Activated naive CD4-positive, alpha-beta T cell treated with anti-CD3 and anti-CD28 coated beads, Interleukin-2, amount 10 ng/mL, durations not matched to agents 7 days and 5 days (primary cell): ENCODE data around the gene SOX13.

Experiments
- CTCF ChIA-PET: fragments of 350-600 bp; sonication (Branson Sonifier 250); formaldehyde crosslinking; loops from one replicate; lab custom pipeline; 2021; ENCODE audit warnings: antibody characterized with exemption; lab: Charles Lee
- DNase-seq: peaks from one replicate; pipeline ENCODE4 v3.0.0-alpha.2; 2020
- H3K27ac Mint-ChIP-seq: one replicate; pipeline ENCODE4 v1.8.0; 2021; ENCODE audit warnings: mild to moderate bottlenecking, moderate library complexity, mixed read lengths
- H3K27me3 Mint-ChIP-seq: one replicate; pipeline ENCODE4 v1.8.0; 2021; ENCODE audit warnings: mild to moderate bottlenecking, mixed read lengths
- H3K36me3 Mint-ChIP-seq: one replicate; pipeline ENCODE4 v1.8.0; 2021; ENCODE audit warnings: mixed read lengths
- H3K4me1 Mint-ChIP-seq: one replicate; pipeline ENCODE4 v1.8.0; 2021; ENCODE audit warnings: mixed read lengths
- H3K4me3 Mint-ChIP-seq: one replicate; pipeline ENCODE4 v1.8.0; 2021; ENCODE audit warnings: mild to moderate bottlenecking, moderate library complexity, mixed read lengths
- H3K9me3 Mint-ChIP-seq: one replicate; pipeline ENCODE4 v1.8.0; 2021; ENCODE audit warnings: mixed read lengths

SOX13 gene

DNA sequence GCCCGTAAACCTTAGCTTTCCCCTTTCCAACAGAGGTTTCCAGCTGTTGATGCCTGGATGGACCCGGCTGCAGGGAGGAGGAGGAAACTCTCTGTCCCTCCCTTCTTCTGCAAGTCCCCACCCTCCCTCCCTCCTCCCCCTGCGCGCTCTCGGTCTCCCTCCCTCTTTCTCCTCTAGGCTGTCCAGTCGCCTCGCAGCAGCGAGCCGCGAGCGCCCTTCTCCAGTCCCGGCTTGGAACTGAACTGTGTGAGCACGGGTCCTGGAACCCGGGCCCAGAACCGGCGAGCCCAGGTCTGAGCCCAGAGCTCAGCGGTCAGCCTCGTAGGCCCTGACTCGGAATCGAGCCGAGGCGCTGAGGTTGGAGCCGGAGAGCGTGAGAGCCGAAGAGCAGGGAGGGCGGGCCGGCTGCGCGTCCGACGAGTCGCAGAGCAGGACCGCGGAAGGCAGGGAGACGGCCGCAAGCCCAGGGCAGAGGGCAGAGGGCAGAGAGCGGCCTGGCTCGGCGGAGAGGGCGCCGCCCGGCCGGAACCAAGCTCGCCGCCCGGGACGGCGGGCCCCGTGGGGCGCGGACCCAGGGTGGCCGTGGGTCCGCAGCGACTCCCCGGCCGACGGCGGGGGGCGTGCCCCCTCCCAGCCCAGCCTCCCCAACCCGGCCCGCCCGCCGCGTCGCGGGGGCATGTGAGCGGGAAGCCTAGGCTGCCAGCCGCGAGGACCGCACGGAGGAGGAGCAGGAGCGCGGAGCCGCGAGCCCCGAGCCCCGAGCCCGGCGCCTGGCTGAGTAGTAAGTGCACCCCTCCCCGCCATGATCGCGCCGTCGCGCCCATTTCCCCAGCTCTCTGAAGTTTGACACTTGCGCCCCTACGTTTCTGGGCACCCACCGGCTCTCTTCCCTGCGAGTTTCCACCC lies at the start of gene SOX13:
SOX13 (plus strand) TSS at position 185 of the 906 bp plus-strand sequence. CDS start 39,801 bp downstream, outside the sequence.
- H3K27ac Mint-ChIP-seq: no peak within 1 kb of the TSS
- no peaks in the 10 kb centered on the region for H3K9me3 Mint-ChIP-seq
- peak within 1 kb of the TSS; percentile 63 for H3K4me3 Mint-ChIP-seq
- peak; percentile 30 for DNase-seq
- H3K4me1 Mint-ChIP-seq: peaks cover 22% of the 10 kb centered on the region
- no peaks in the 10 kb centered on the region for H3K36me3 Mint-ChIP-seq
- H3K27me3 Mint-ChIP-seq: peaks cover 95% of the 10 kb centered on the region
- CTCF ChIA-PET: no interaction called here

GRCh38 chr1:204025917-204026707 lies 46.8 kb upstream of the SOX13 start:
- Mint-ChIP-seq H3K36me3 (no peaks in the 10 kb centered on the region), H3K9me3 (no peaks in the 10 kb centered on the region), H3K27ac (no peak overlapping the region), H3K4me3 (no peak overlapping the region), H3K27me3 (peaks cover 24% of the 10 kb centered on the region), H3K4me1 (no peaks in the 10 kb centered on the region)
- CTCF ChIA-PET: no interaction called here
- DNase-seq: no peak

DNA sequence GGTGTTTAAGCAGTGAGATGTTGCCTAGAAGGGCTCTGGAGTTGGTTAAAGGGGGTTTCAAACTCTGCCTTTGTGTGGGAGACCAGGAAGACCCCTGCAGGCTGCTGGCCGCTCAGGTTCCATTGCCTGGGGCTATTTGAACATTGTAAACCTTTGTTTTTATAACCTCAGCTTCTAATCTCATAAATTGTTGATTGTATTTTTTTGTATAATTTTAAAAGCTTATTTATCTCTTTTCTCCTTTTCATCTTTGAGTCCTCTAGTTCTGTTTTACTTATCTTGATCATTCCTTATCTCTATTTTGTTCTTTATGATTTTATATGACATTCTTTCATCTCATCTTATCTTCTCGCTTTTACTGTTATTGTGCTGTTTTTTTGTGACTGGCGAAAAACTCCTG lies 45.5 kb upstream of the SOX13 start:
- Mint-ChIP-seq H3K4me3 (no peak overlapping the region), H3K27ac (no peak overlapping the region), H3K4me1 (no peaks in the 10 kb centered on the region), H3K36me3 (no peaks in the 10 kb centered on the region), H3K27me3 (peaks cover 35% of the 10 kb centered on the region), H3K9me3 (no peaks in the 10 kb centered on the region)
- CTCF ChIA-PET: no interaction called here
- DNase-seq: no peak

- CTCF ChIA-PET: no interaction called here
- Mint-ChIP-seq H3K27ac (no peak overlapping the region), H3K4me3 (no peak overlapping the region), H3K27me3 (peaks cover 44% of the 10 kb centered on the region), H3K36me3 (no peaks in the 10 kb centered on the region), H3K4me1 (no peaks in the 10 kb centered on the region), H3K9me3 (no peaks in the 10 kb centered on the region)
- no peak for DNase-seq
Measured at GRCh38 chr1:204029016-204029415, 43.9 kb upstream of the SOX13 start.

- CTCF ChIA-PET: no interaction called here
- H3K4me3 Mint-ChIP-seq: no peak overlapping the region
- H3K36me3 Mint-ChIP-seq: no peaks in the 10 kb centered on the region
- no peak for DNase-seq
- H3K27me3 Mint-ChIP-seq: peaks cover 31% of the 10 kb centered on the region
- H3K4me1 Mint-ChIP-seq: no peaks in the 10 kb centered on the region
- H3K9me3 Mint-ChIP-seq: no peaks in the 10 kb centered on the region
- no peak overlapping the region for H3K27ac Mint-ChIP-seq
Measured at GRCh38 chr1:204031098-204031710, 41.7 kb upstream of the SOX13 start.

GRCh38 chr1:204032642-204033235 lies 40.2 kb upstream of the SOX13 start:
- no peak for DNase-seq
- no peaks in the 10 kb centered on the region for H3K9me3 Mint-ChIP-seq
- no peaks in the 10 kb centered on the region for H3K4me1 Mint-ChIP-seq
- CTCF ChIA-PET: interaction anchor here (1.7 kb wide), 1 partner anchor 174 kb away, joined by 3 read pairs; no protein-coding TSS in a partner anchor
- H3K4me3 Mint-ChIP-seq: no peak overlapping the region
- no peak overlapping the region for H3K27ac Mint-ChIP-seq
- peaks cover 27% of the 10 kb centered on the region for H3K27me3 Mint-ChIP-seq
- no peaks in the 10 kb centered on the region for H3K36me3 Mint-ChIP-seq

DNA sequence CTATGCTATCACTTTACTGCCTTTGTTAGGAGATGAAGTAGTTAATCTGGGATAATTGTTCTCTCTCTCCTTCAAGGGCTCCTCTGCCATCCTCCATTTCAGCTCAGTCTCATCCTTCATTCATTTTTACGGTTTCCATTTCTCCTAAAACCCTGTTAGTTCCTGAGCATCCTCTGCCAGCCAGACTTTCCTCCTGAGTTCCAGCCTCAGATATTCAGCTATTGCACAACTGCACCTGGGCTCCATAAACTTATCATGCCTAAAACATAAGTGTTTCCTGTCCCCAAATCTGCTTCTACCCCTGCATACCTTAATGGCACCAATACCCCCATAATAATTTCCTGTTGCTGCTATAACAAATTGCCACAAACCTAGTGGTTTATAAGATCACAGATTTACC lies 39.6 kb upstream of the SOX13 start:
- CTCF ChIA-PET: interaction anchor here (1.7 kb wide), 1 partner anchor 174 kb away, joined by 3 read pairs; no protein-coding TSS in a partner anchor
- DNase-seq: no peak
- no peaks in the 10 kb centered on the region for H3K4me1 Mint-ChIP-seq
- no peaks in the 10 kb centered on the region for H3K36me3 Mint-ChIP-seq
- H3K4me3 Mint-ChIP-seq: no peak overlapping the region
- peaks cover 27% of the 10 kb centered on the region for H3K27me3 Mint-ChIP-seq
- no peak overlapping the region for H3K27ac Mint-ChIP-seq
- no peaks in the 10 kb centered on the region for H3K9me3 Mint-ChIP-seq

DNA sequence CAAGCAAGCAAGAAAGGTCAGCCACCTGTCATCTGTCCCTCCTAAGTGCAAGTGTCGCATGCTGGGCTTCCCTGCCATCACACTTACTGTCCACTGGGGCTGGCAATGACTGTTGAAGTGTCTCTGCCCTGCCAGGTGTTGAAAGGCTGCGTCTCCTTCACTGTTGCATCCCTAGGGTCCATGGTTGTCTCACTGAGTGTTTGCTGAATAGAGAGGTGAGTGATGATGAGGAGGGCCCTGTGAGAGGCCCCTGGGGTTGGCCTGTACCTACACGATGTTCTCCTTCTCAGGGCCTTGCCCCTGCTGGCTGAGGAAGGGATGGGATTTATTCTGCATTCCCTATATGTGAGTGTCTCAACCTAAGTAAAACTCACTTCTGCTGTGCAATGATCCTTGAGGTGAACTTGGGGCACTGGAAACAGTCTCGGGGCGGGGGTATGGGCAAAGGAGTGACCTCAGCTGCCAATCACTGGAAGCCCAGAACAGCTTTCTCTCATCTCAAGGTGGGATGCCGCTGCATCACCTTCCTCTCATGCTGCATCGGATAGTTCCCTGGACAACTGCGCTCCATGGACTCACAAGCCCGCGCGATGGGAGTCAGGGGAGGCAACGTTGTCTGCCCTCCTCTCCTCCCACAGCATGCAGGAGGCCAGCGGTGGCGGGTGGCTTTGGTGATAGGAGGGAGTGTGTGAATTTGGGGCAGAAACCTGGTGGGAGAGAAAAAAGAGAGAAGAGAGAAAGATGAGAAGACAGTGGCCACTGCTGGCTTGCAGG lies 35.8 kb upstream of the SOX13 start:
- Mint-ChIP-seq H3K27me3 (peaks cover 20% of the 10 kb centered on the region), H3K4me1 (no peaks in the 10 kb centered on the region), H3K27ac (no peak overlapping the region), H3K9me3 (no peaks in the 10 kb centered on the region), H3K36me3 (no peaks in the 10 kb centered on the region), H3K4me3 (no peak overlapping the region)
- CTCF ChIA-PET: no interaction called here
- no peak for DNase-seq

GRCh38 chr1:204041232-204041767 lies 31.6 kb upstream of the SOX13 start:
- H3K4me3 Mint-ChIP-seq: no peak overlapping the region
- H3K4me1 Mint-ChIP-seq: no peaks in the 10 kb centered on the region
- no peak for DNase-seq
- H3K36me3 Mint-ChIP-seq: no peaks in the 10 kb centered on the region
- H3K27ac Mint-ChIP-seq: no peak overlapping the region
- no peaks in the 10 kb centered on the region for H3K9me3 Mint-ChIP-seq
- CTCF ChIA-PET: no interaction called here
- H3K27me3 Mint-ChIP-seq: peaks cover 23% of the 10 kb centered on the region

GRCh38 chr1:204041803-204042505 lies 31.0 kb upstream of the SOX13 start:
- no peak overlapping the region for H3K27ac Mint-ChIP-seq
- peaks cover 26% of the 10 kb centered on the region for H3K27me3 Mint-ChIP-seq
- DNase-seq: no peak
- H3K9me3 Mint-ChIP-seq: no peaks in the 10 kb centered on the region
- CTCF ChIA-PET: no interaction called here
- H3K4me3 Mint-ChIP-seq: no peak overlapping the region
- H3K4me1 Mint-ChIP-seq: no peaks in the 10 kb centered on the region
- no peaks in the 10 kb centered on the region for H3K36me3 Mint-ChIP-seq

GRCh38 chr1:204042516-204042915 lies 30.4 kb upstream of the SOX13 start:
- Mint-ChIP-seq H3K4me3 (no peak overlapping the region), H3K27me3 (peaks cover 26% of the 10 kb centered on the region), H3K9me3 (no peaks in the 10 kb centered on the region), H3K4me1 (no peaks in the 10 kb centered on the region), H3K27ac (no peak overlapping the region), H3K36me3 (no peaks in the 10 kb centered on the region)
- CTCF ChIA-PET: no interaction called here
- DNase-seq: no peak

- CTCF ChIA-PET: no interaction called here
- H3K36me3 Mint-ChIP-seq: no peaks in the 10 kb centered on the region
- H3K4me1 Mint-ChIP-seq: no peaks in the 10 kb centered on the region
- peaks cover 24% of the 10 kb centered on the region for H3K27me3 Mint-ChIP-seq
- no peak overlapping the region for H3K4me3 Mint-ChIP-seq
- H3K9me3 Mint-ChIP-seq: no peaks in the 10 kb centered on the region
- no peak for DNase-seq
- no peak overlapping the region for H3K27ac Mint-ChIP-seq
Measured at GRCh38 chr1:204043680-204044079, 29.2 kb upstream of the SOX13 start.

DNA sequence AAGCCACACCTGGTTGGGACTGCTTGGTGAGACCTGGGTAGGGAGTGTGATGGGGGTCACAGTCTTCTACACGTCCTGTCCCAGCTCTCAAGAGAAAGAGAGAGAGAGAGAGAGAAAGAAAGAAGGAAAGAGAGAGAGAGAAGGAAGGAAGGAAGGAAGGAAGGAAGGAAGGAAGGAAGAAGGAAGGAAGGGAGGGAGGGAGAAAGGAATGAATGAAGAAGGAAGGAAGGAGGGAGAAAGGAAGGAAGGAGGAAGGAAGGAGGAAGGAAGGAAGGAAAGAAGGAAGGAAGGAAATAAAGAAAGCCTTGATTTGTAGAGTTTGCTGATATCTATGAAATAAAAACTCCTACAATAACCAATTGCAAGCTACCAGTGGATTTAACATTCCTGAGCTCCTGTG lies 28.5 kb upstream of the SOX13 start:
- CTCF ChIA-PET: no interaction called here
- H3K9me3 Mint-ChIP-seq: no peaks in the 10 kb centered on the region
- H3K4me1 Mint-ChIP-seq: no peaks in the 10 kb centered on the region
- peaks cover 22% of the 10 kb centered on the region for H3K27me3 Mint-ChIP-seq
- no peaks in the 10 kb centered on the region for H3K36me3 Mint-ChIP-seq
- no peak overlapping the region for H3K27ac Mint-ChIP-seq
- DNase-seq: no peak
- H3K4me3 Mint-ChIP-seq: no peak overlapping the region
